NB4 (cell line): ENCODE measurements around the gene LYPD8.

Experiments used
- CTCF ChIP-seq: IDR thresholded peaks from one replicate; pipeline ENCODE4 v1.5.1; 2012; ENCODE audit warnings: low read depth, low read length
- MAX ChIP-seq: IDR thresholded peaks from 2 replicates; pipeline ENCODE4 v1.6.1; 2011; ENCODE audit warnings: low read depth, low read length
- POLR2A ChIP-seq: IDR thresholded peaks from 2 replicates; pipeline ENCODE4 v1.6.1; 2011; ENCODE audit warnings: mild to moderate bottlenecking; ENCODE audit not compliant: insufficient read length; ENCODE audit errors: extremely low read depth

GRCh38 chr1:248710305-248710900 is 45.2 kb downstream of the LYPD8 start:
- TF ChIP-seq CTCF = no peak
- TF ChIP-seq POLR2A = no peak
- no peak for TF ChIP-seq MAX
